SU-DHL-6 (cell line): ENCODE measurements around the gene SPEF2.

Experiments
- H2AFZ ChIP-seq: fragments of 200-600 bp; sonication (generic); 2 replicates; pipeline ENCODE4 v1.6.1; 2014; ENCODE audit warnings: low read depth, mild to moderate bottlenecking, moderate library complexity, mixed read lengths, antibody characterized with exemption, low read length; ENCODE audit not compliant: severe bottlenecking
- H3F3A ChIP-seq: fragments of 200-600 bp; shearing (Covaris generic); 2 replicates; pipeline ENCODE4 v1.6.0; 2016; ENCODE audit warnings: antibody characterized with exemption, mild to moderate bottlenecking; ENCODE audit not compliant: insufficient read depth
- H3K27ac ChIP-seq: fragments of 200-600 bp; sonication (generic); 2 replicates; pipeline ENCODE4 v1.5.1; 2016; ENCODE audit warnings: low read depth, mild to moderate bottlenecking, low read length, moderate library complexity, mixed read lengths
- H3K27me3 ChIP-seq: fragments of 200-600 bp; sonication (generic), shearing (Covaris generic); 2 replicates; pipeline ENCODE4 v1.6.0; 2014; ENCODE audit warnings: mild to moderate bottlenecking, low read length
- H3K36me3 ChIP-seq: fragments of 200-600 bp; sonication (generic); 2 replicates; pipeline ENCODE4 v1.6.1; 2014; ENCODE audit warnings: mild to moderate bottlenecking, low read length, mixed read lengths
- H3K4me2 ChIP-seq: fragments of 300-600, 200-600 bp; shearing (Covaris generic), sonication (generic); 2 replicates; pipeline ENCODE4 v1.6.0; 2014; ENCODE audit warnings: low read length, low read depth, mild to moderate bottlenecking; ENCODE audit not compliant: poor library complexity, severe bottlenecking
- H3K4me3 ChIP-seq: fragments of 200-600 bp; sonication (generic); 2 replicates; pipeline ENCODE4 v1.5.1; 2014; ENCODE audit warnings: antibody characterized with exemption, low read length, mild to moderate bottlenecking, mixed read lengths; ENCODE audit not compliant: insufficient read depth, poor library complexity, severe bottlenecking
- H3K79me2 ChIP-seq: fragments of 200-600 bp; sonication (generic); 2 replicates; pipeline ENCODE4 v1.6.1; 2014; ENCODE audit warnings: mild to moderate bottlenecking, low read length, moderate library complexity; ENCODE audit not compliant: insufficient read depth
- H3K9ac ChIP-seq: fragments of 200-600 bp; sonication (generic); 2 replicates; pipeline ENCODE4 v1.7.0; 2014; ENCODE audit warnings: mild to moderate bottlenecking, low read length
- H3K9me2 ChIP-seq: fragments of 200-600 bp; sonication (generic); replicated peaks from 2 replicates; pipeline ENCODE4 v1.6.1; 2014; ENCODE audit warnings: low read length; ENCODE audit not compliant: insufficient read depth
- H3K9me3 ChIP-seq: fragments of 200-600 bp; sonication (generic); 2 replicates; pipeline ENCODE4 v1.6.1; 2014; ENCODE audit warnings: low read length, mixed read lengths; ENCODE audit not compliant: insufficient read depth
- H4K20me1 ChIP-seq: fragments of 200-600 bp; sonication (generic); 2 replicates; pipeline ENCODE4 v1.6.1; 2014; ENCODE audit warnings: low read depth, mild to moderate bottlenecking, antibody characterized with exemption, low read length, moderate library complexity, mixed read lengths
- EZH2phosphoT487 ChIP-seq: fragments of 200-600 bp; sonication (generic), shearing (Covaris generic); conservative IDR thresholded peaks from 2 replicates; pipeline ENCODE4 v1.6.1; 2018; ENCODE audit warnings: mild to moderate bottlenecking, antibody characterized with exemption, low read length, moderate library complexity, mixed read lengths
- TF ChIP-seq, protein P1 (sequence below): fragments of 200-600 bp; sonication (generic); IDR thresholded peaks from one replicate; pipeline ENCODE4 v1.5.1; 2017; ENCODE audit warnings: antibody characterized with exemption, mild to moderate bottlenecking, low read length, moderate library complexity; ENCODE audit not compliant: insufficient read depth, poor library complexity, severe bottlenecking

SPEF2 gene

DNA sequence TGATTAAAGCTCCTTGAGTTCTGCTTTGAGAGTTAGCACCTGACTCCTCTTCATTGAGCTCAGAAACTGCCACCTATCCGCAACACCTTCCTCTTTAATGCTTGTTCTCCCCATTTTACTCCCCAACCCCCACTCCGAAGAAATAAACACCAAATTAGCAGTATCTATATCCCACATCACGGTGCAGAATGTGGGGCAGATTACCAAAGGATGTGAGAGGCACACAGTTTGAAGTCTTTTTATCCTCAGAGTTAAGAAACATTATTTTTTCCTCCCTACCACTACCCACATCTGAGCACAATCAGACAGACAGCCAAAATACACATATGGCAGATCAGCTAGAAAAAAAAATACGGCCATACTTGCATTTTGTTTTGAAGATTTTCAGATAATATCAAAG lies 212.9 kb downstream of the SPEF2 start:
- TF ChIP-seq, protein P1, sequence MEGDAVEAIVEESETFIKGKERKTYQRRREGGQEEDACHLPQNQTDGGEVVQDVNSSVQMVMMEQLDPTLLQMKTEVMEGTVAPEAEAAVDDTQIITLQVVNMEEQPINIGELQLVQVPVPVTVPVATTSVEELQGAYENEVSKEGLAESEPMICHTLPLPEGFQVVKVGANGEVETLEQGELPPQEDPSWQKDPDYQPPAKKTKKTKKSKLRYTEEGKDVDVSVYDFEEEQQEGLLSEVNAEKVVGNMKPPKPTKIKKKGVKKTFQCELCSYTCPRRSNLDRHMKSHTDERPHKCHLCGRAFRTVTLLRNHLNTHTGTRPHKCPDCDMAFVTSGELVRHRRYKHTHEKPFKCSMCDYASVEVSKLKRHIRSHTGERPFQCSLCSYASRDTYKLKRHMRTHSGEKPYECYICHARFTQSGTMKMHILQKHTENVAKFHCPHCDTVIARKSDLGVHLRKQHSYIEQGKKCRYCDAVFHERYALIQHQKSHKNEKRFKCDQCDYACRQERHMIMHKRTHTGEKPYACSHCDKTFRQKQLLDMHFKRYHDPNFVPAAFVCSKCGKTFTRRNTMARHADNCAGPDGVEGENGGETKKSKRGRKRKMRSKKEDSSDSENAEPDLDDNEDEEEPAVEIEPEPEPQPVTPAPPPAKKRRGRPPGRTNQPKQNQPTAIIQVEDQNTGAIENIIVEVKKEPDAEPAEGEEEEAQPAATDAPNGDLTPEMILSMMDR: no peak
- no peak for TF ChIP-seq EZH2phosphoT487

DNA sequence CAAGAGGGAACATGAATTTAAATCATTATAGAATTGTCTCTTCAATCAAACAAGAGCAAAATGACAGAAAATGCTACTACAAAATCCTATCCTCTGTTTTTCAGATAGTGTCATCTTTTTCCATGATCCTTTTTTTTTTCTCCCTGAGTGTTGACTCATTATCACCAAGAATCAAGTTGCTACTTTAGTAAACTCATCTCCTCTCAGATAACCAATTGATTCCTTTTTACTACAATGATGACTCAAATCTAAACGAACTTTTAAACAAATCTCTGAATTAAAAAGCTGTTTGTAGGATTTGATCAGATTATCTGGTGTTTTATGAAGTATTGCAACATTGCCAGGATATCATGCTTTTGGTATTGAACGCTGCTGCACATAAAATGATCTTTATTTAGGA lies 215.1 kb downstream of the SPEF2 start:
- Histone ChIP-seq H3K27me3 (no peaks in the 10 kb centered on the region), H3K4me3 (no peak overlapping the region), H3K9me3 (no peaks in the 10 kb centered on the region), H3K36me3 (no peaks in the 10 kb centered on the region), H3K9ac (no peak overlapping the region), H2AFZ (no peak overlapping the region), H3K79me2 (no peaks in the 10 kb centered on the region), H3K9me2 (no peaks in the 10 kb centered on the region), H4K20me1 (no peaks in the 10 kb centered on the region), H3K27ac (no peak overlapping the region), H3K4me2 (no peak overlapping the region), H3F3A (no peaks in the 10 kb centered on the region)
- TF ChIP-seq, protein P1: no peak
- TF ChIP-seq EZH2phosphoT487: no peak

More for the DNA sequence above, 212.9 kb downstream of the SPEF2 start:
- Histone ChIP-seq H3K4me3 (no peak overlapping the region), H3K36me3 (no peaks in the 10 kb centered on the region), H3K79me2 (no peaks in the 10 kb centered on the region), H4K20me1 (no peaks in the 10 kb centered on the region), H3K9me3 (no peaks in the 10 kb centered on the region), H2AFZ (no peak overlapping the region), H3K27me3 (no peaks in the 10 kb centered on the region), H3K9ac (no peak overlapping the region), H3K9me2 (no peaks in the 10 kb centered on the region), H3K27ac (no peak overlapping the region), H3K4me2 (no peak overlapping the region), H3F3A (no peaks in the 10 kb centered on the region)

DNA sequence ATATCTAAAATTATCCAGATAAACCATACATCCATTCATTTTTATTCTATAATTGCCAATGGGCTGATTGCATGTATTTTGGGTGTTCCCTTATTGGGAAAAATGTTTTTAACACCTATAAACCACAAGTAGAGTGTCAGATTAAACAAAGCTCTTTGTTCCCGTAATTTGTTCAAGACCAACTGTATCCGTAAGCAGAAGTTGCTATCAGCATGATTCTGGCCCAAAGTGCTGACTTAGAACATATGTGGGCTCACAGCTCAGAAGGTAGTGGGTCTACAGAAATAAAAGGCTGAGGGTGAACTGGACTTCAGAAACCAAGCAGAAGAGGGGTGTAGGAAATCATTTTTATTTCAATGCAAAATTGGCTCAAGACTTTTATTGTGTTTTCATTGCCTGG lies 215.6 kb downstream of the SPEF2 start:
- Histone ChIP-seq H3K9ac (no peak overlapping the region), H3K4me3 (no peak overlapping the region), H3K9me2 (no peaks in the 10 kb centered on the region), H4K20me1 (no peaks in the 10 kb centered on the region), H3K27ac (no peak overlapping the region), H3K27me3 (no peaks in the 10 kb centered on the region), H3K36me3 (no peaks in the 10 kb centered on the region), H3K4me2 (no peak overlapping the region), H3K79me2 (no peaks in the 10 kb centered on the region), H3F3A (no peaks in the 10 kb centered on the region), H2AFZ (no peak overlapping the region), H3K9me3 (no peaks in the 10 kb centered on the region)
- TF ChIP-seq EZH2phosphoT487: no peak
- TF ChIP-seq, protein P1: no peak
